ENCODE results near the gene GLI1. TPM values are rescaled to one million over a fixed set of nuclear protein-coding genes. Genes with fewer than 3 reads are reported as not detected.

GLI1 gene
- total and polyA plus RNA-seq, 2 of the 13 experiments (the other 11 are each of a cell fraction or from before 2014, with no cell fraction given), result 0.09 to 0.20 TPM

- 0 out of 2 replicates have a peak, but pooled peaks have one; percentile 66 for TF ChIP-seq ZNF577 (CRISPR knock-in tag; IDR thresholded peaks at IDR 0.05; ENCODE audit: borderline replicate concordance, low read depth)
- TF ChIP-seq ZNF121 (CRISPR knock-in tag; IDR thresholded peaks at IDR 0.05), result peak; percentile 57; the same call in 1 of the 2 replicates
- TF ChIP-seq ZNF841 (CRISPR knock-in tag; IDR thresholded peaks at IDR 0.05; ENCODE audit: borderline replicate concordance), result no peak
- TF ChIP-seq ZNF232 (CRISPR knock-in tag; IDR thresholded peaks at IDR 0.05; ENCODE audit: borderline replicate concordance), result peak; percentile 57; the same call in 1 of the 2 replicates
- peak; percentile 99 for TF ChIP-seq PHF21A (CRISPR knock-in tag; IDR thresholded peaks at IDR 0.05)
- TF ChIP-seq EEA1 (CRISPR knock-in tag; IDR thresholded peaks at IDR 0.05; ENCODE audit: borderline replicate concordance), result no peak
- no peak for TF ChIP-seq AFF4 (CRISPR knock-in tag; IDR thresholded peaks at IDR 0.05)
- TF ChIP-seq AGO2 (optimal IDR thresholded peaks at IDR 0.05; ENCODE audit: low read depth, low read length), result no peak
- no peak for TF ChIP-seq ZNF780A (CRISPR knock-in tag; IDR thresholded peaks at IDR 0.05)
- peak; percentile 74; the same call in 1 of the 2 replicates for TF ChIP-seq ZBTB46 (CRISPR knock-in tag; IDR thresholded peaks at IDR 0.05; ENCODE audit: borderline replicate concordance)
- no peak for TF ChIP-seq TAF15 (IDR thresholded peaks at IDR 0.05; ENCODE audit: low read depth, low read length, poor library complexity, severe bottlenecking)
- peak; percentile 77 for TF ChIP-seq UBTF (CRISPR knock-in tag; IDR thresholded peaks at IDR 0.05)
- TF ChIP-seq AKAP8 (CRISPR knock-in tag; IDR thresholded peaks at IDR 0.05), result no peak
- peak; percentile 24; the same call in 1 of the 2 replicates for TF ChIP-seq RAD21 (CRISPR knock-in tag; IDR thresholded peaks at IDR 0.05)
- no peak for TF ChIP-seq PBX2 (CRISPR knock-in tag; IDR thresholded peaks at IDR 0.05)
- TF ChIP-seq RORA (CRISPR knock-in tag; IDR thresholded peaks at IDR 0.05), result no peak
- no peak for TF ChIP-seq CENPT (CRISPR knock-in tag; IDR thresholded peaks at IDR 0.05; ENCODE audit: low read depth)
- peak; percentile 79; the same call in 1 of the 2 replicates for TF ChIP-seq GMEB1 (CRISPR knock-in tag; IDR thresholded peaks at IDR 0.05; ENCODE audit: borderline replicate concordance)
Observed at GRCh38 chr12:57451233-57451778, 8.3 kb upstream of the GLI1 start (continued).

All from HepG2 (cell line).